Type B pancreatic cell (in vitro differentiated cells): Measurements from ENCODE around the gene UBTD2. TPM values are rescaled to one million over a fixed set of nuclear protein-coding genes. Genes with fewer than 3 reads are reported as not detected.

ENCODE experiments used
- DNase-seq: peaks from one replicate; pipeline ENCODE4 v3.0.0; 2021; ENCODE audit warnings: mixed read lengths; ENCODE audit not compliant: unreplicated experiment; ENCODE audit errors: extremely low spot score
- H3K27ac Mint-ChIP-seq: 2 replicates; pipeline ENCODE4 v1.8.0; 2021; ENCODE audit warnings: mild to moderate bottlenecking, mixed read lengths
- H3K27me3 Mint-ChIP-seq: 2 replicates; pipeline ENCODE4 v1.8.0; 2021; ENCODE audit warnings: mixed read lengths
- H3K36me3 Mint-ChIP-seq: 2 replicates; pipeline ENCODE4 v1.8.0; 2021; ENCODE audit warnings: mixed read lengths
- H3K4me1 Mint-ChIP-seq: one replicate; pipeline ENCODE4 v1.8.0; 2021; ENCODE audit warnings: mixed read lengths; ENCODE audit not compliant: unreplicated experiment
- H3K4me3 Mint-ChIP-seq: 2 replicates; pipeline ENCODE4 v1.8.0; 2021; ENCODE audit warnings: mild to moderate bottlenecking, mixed read lengths
- H3K9me3 Mint-ChIP-seq: 2 replicates; pipeline ENCODE4 v1.8.0; 2021; ENCODE audit warnings: mixed read lengths
- CTCF ChIP-seq: fragments of 200-600 bp; sonication (generic); conservative IDR thresholded peaks from 2 replicates; pipeline ENCODE4 v1.5.0; 2021; ENCODE audit warnings: antibody characterized with exemption, mild to moderate bottlenecking
- total RNA-seq: library from RNA; stranded (reverse); gene quantifications from 2 replicates; pipeline ENCODE4 v1.2.1, GENCODE V29; 2021; ENCODE audit warnings: low replicate concordance

Gene UBTD2
- total RNA-seq, 1 donor from 2014 or later: 47.2 TPM

DNA sequence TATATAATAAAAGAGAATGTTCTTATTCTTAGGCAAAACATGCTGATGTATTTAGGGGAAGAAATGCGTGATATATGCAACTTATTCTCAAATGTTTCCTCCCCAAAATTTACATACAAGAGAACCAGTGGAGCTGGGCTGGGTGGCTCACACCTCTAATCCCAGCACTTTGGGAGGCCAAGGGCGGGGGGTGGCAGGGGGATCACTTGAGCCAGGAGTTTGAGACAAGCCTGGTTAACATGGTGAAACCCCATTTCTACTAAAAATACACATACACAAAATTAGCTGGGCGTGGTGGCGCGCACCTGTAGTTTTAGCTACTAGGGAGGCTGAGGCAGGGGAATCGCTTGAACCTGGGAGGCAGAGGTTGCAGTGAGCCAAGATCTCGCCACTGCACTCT lies 27.5 kb upstream of the UBTD2 start:
- no peak for DNase-seq
- peaks cover 10% of the 10 kb centered on the region for H3K4me1 Mint-ChIP-seq
- TF ChIP-seq CTCF: no peak
- H3K27ac Mint-ChIP-seq: no peak overlapping the region
- H3K36me3 Mint-ChIP-seq: no peaks in the 10 kb centered on the region
- no peak overlapping the region for H3K4me3 Mint-ChIP-seq
- no peaks in the 10 kb centered on the region for H3K9me3 Mint-ChIP-seq
- no peaks in the 10 kb centered on the region for H3K27me3 Mint-ChIP-seq

GRCh38 chr5:172305380-172305779 lies 21.8 kb upstream of the UBTD2 start:
- Mint-ChIP-seq H3K27me3 (no peaks in the 10 kb centered on the region), H3K9me3 (no peaks in the 10 kb centered on the region), H3K4me1 (no peaks in the 10 kb centered on the region), H3K27ac (no peak overlapping the region), H3K4me3 (no peak overlapping the region), H3K36me3 (no peaks in the 10 kb centered on the region)
- DNase-seq: no peak
- TF ChIP-seq CTCF: no peak

DNA sequence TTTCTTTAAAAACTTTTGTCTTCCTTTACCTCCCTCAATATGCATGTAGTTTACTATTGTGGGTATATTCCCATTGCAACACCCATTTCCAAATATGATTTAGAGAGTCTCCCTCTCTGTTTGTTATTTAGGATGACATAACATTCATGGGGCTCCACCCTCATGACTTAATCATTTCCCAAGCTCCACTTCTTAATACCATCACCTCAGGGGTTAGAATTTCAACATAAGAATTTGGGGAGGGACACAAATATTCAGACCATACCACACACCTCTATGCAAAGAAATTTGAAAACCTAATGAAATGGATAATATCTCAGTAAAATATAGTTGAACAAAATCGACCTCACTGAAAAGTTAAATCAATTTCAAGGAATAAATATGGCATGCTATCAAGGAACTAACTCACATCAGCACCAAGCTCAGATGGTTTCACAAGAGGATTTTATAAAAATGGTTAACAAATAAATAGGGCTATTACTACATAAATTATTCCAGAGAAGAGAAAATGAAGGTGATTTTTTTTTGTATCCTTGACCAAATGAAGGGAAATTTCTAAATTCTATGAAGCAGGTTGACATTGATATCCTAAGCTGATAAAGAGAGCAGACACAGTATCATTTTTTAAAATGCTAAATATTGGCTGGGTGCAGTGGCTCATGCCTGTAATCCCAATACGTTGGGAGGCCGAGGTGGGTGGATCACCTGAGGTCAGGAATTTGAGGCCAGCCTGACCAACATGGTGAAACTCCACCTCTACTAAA lies 20.2 kb upstream of the UBTD2 start:
- no peak for DNase-seq
- Mint-ChIP-seq H3K9me3 (no peaks in the 10 kb centered on the region), H3K27ac (peak overlapping the region; percentile 15), H3K27me3 (no peaks in the 10 kb centered on the region), H3K4me1 (no peaks in the 10 kb centered on the region), H3K4me3 (no peak overlapping the region), H3K36me3 (no peaks in the 10 kb centered on the region)
- no peak for TF ChIP-seq CTCF

DNA sequence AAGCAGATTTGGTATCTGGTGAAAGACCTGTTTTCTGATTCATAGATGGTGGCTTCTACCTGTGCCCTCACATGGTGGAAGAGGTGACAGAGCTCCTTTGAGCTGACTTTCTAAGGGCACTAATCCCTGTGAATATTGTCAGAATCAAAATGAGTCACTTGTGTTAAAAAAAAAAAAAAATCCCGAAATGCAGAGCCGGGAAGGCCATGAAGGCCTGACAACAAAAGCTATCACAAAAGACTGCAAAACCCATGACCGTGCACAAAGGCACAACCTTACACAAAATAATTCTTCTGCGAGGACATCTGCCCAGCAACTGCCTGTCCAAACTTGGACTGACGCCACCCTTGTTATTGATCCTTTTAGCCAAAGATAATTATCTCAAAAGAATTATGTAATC lies 19.6 kb upstream of the UBTD2 start:
- DNase-seq: no peak
- Mint-ChIP-seq H3K4me1 (no peaks in the 10 kb centered on the region), H3K27me3 (no peaks in the 10 kb centered on the region), H3K36me3 (no peaks in the 10 kb centered on the region), H3K27ac (no peak overlapping the region), H3K4me3 (no peak overlapping the region), H3K9me3 (no peaks in the 10 kb centered on the region)
- TF ChIP-seq CTCF: no peak

GRCh38 chr5:172302047-172302710 lies 18.6 kb upstream of the UBTD2 start:
- Mint-ChIP-seq H3K27ac (no peak overlapping the region), H3K4me1 (no peaks in the 10 kb centered on the region), H3K9me3 (no peaks in the 10 kb centered on the region), H3K36me3 (no peaks in the 10 kb centered on the region), H3K4me3 (no peak overlapping the region), H3K27me3 (no peaks in the 10 kb centered on the region)
- no peak for DNase-seq
- TF ChIP-seq CTCF: no peak
